B cell (primary cell): ENCODE data around the gene POLR3GL. TPM values are rescaled to one million over a fixed set of nuclear protein-coding genes. Genes with fewer than 3 reads are reported as not detected.

Source experiments
- ATAC-seq: fragments of 200-7000 bp; cut with Tn5 transposase; one replicate; pipeline ENCODE4 v1.10.0; 2021; ENCODE audit warnings: low read depth, mild to moderate bottlenecking, moderate number of reproducible peaks, moderate library complexity
- CTCF ChIA-PET: fragments of 350-600 bp; sonication (Branson Sonifier 250); formaldehyde crosslinking; loops from one replicate; lab custom pipeline; 2021; ENCODE audit warnings: antibody characterized with exemption, inconsistent platforms; lab: Charles Lee
- POLR2A ChIA-PET: fragments of 350-600 bp; sonication (Branson Sonifier 250); formaldehyde crosslinking; loops from one replicate; lab custom pipeline; 2021; ENCODE audit warnings: antibody characterized with exemption; lab: Charles Lee
- DNase-seq: peaks from one replicate; pipeline ENCODE4 v3.0.0; 2013
- H2AFZ ChIP-seq: 2 replicates; pipeline ENCODE4 v1.6.1; 2012; ENCODE audit warnings: mild to moderate bottlenecking, low read depth, low read length; ENCODE audit not compliant: insufficient read depth, poor library complexity, severe bottlenecking
- H3K27ac ChIP-seq, 2 donors: 1 replicate in 1 of 2; 2 replicates in 1 of 2; pipeline ENCODE4 v1.5.1; 2012 to 2013; ENCODE audit warnings: low read length in 2 of 2, mild to moderate bottlenecking in 2 of 2, moderate library complexity in 1 of 2
- H3K27me3 ChIP-seq, 4 experiments: fragments of 200-600 bp in 1 of 4; sonication (generic) in 1 of 4; replicated peaks in 1 of 4; 1 replicate in 2 of 4; 2 replicates in 2 of 4; pipeline versions ENCODE4 v1.6.1 to v1.7.0; 2013 to 2016; ENCODE audit warnings: low read length in 3 of 4, mild to moderate bottlenecking in 2 of 4, mixed read lengths in 1 of 4, moderate library complexity in 1 of 4; ENCODE audit not compliant: insufficient read depth in 4 of 4, control insufficient read depth in 3 of 4; ENCODE audit errors: control extremely low read depth in 1 of 4
- H3K36me3 ChIP-seq, 2 experiments: replicated peaks in 1 of 2; 1 replicate in 1 of 2; 2 replicates in 1 of 2; pipeline versions ENCODE4 v1.6.1 to v1.7.1; 2013; ENCODE audit warnings: low read length in 1 of 2; ENCODE audit not compliant: insufficient read depth in 2 of 2, control insufficient read depth in 1 of 2; ENCODE audit errors: control extremely low read depth in 1 of 2, extremely low read depth in 1 of 2
- H3K4me1 ChIP-seq, 2 donors: fragments of 200-600 bp in 1 of 2; sonication (generic) in 1 of 2; 1 replicate in 1 of 2; 2 replicates in 1 of 2; pipeline versions ENCODE4 v1.5.1 to v1.6.1; 2013 to 2017; ENCODE audit warnings: low read length in 2 of 2; ENCODE audit not compliant: control insufficient read depth in 2 of 2, insufficient read depth in 2 of 2
- H3K4me2 ChIP-seq: replicated peaks from 2 replicates; pipeline ENCODE3; 2012; ENCODE audit warnings: mild to moderate bottlenecking, low read depth, low read length; ENCODE audit not compliant: poor library complexity, severe bottlenecking
- H3K4me3 ChIP-seq, 5 experiments: fragments of 200-600 bp in 1 of 5; sonication (generic) in 1 of 5; 1 replicate in 3 of 5; 2 replicates in 2 of 5; pipeline versions ENCODE4 v1.5.1 to v1.7.0; 2011 to 2016; ENCODE audit warnings: low read length in 4 of 5, mild to moderate bottlenecking in 4 of 5, low read depth in 2 of 5, control low read depth in 1 of 5, moderate library complexity in 1 of 5; ENCODE audit not compliant: insufficient read depth in 1 of 5; ENCODE audit errors: control extremely low read depth in 1 of 5, extremely low read depth in 1 of 5
- H3K79me2 ChIP-seq: fragments of 200-600 bp; sonication (generic); one replicate; pipeline ENCODE4 v1.6.0; 2016; ENCODE audit warnings: low read length; ENCODE audit not compliant: control insufficient read depth, insufficient read depth
- H3K9ac ChIP-seq: fragments of 200-600 bp; sonication (generic); 2 replicates; pipeline ENCODE4 v1.6.1; 2017; ENCODE audit warnings: mild to moderate bottlenecking, low read length, moderate library complexity
- H3K9me3 ChIP-seq, 3 donors: one replicate each; pipeline versions ENCODE4 v1.6.1 to v1.7.1; 2013; ENCODE audit warnings: low read length in 2 of 3; ENCODE audit not compliant: control insufficient read depth in 2 of 3, insufficient read depth in 1 of 3; ENCODE audit errors: control extremely low read depth in 1 of 3
- H4K20me1 ChIP-seq: 2 replicates; pipeline ENCODE4 v1.6.0; 2012; ENCODE audit warnings: mild to moderate bottlenecking, low read length; ENCODE audit not compliant: insufficient read depth, control insufficient read depth, poor library complexity, severe bottlenecking
- H3K27ac Mint-ChIP-seq: one replicate; pipeline ENCODE4 v1.8.0; 2021; ENCODE audit warnings: mixed read lengths
- H3K27me3 Mint-ChIP-seq: one replicate; pipeline ENCODE4 v1.8.0; 2021; ENCODE audit warnings: mixed read lengths
- H3K4me1 Mint-ChIP-seq: one replicate; pipeline ENCODE4 v1.8.0; 2021; ENCODE audit warnings: mixed read lengths
- H3K4me3 Mint-ChIP-seq: one replicate; pipeline ENCODE4 v1.8.0; 2021; ENCODE audit warnings: mixed read lengths
- H3K9me3 Mint-ChIP-seq: one replicate; pipeline ENCODE4 v1.8.0; 2022; ENCODE audit warnings: mixed read lengths; ENCODE audit not compliant: insufficient read depth
- CTCF ChIP-seq: fragments of 200-600 bp; IDR thresholded peaks from one replicate; pipeline ENCODE4 v1.8.0; 2022; ENCODE audit warnings: antibody characterized with exemption, mild to moderate bottlenecking
- EZH2 ChIP-seq: IDR thresholded peaks from 2 replicates; pipeline ENCODE4 v1.6.1; 2012; ENCODE audit warnings: borderline replicate concordance, low read depth, mild to moderate bottlenecking, moderate library complexity, low read length; ENCODE audit not compliant: insufficient read depth, poor library complexity, severe bottlenecking
- WGBS: methylation state at CpG from one replicate; pipeline ENCODE4 v1.1.5; 2013; ENCODE audit warnings: missing lambda C conversion rate; ENCODE audit not compliant: insufficient coverage; 5-methylcytosine and 5-hydroxymethylcytosine counted together
- intact Hi-C: fragments of 100-400 bp; cut with micrococcal nuclease; formaldehyde crosslinking; loops from one replicate; pipeline ENCODE4 v1.10.0; 2022
- polyA plus RNA-seq: library from polyadenylated mRNA; depleted of rRNA; stranded (reverse); fragments of >200 nt; gene quantifications from 2 replicates; pipeline ENCODE4 v1.2.3, GENCODE V29; 2012
- total RNA-seq, 2 donors: library from RNA; stranded (reverse); fragments of 120-200 nt in 1 of 2; gene quantifications; 1 replicate in 1 of 2; 2 replicates in 1 of 2; pipeline versions ENCODE4 v1.2.3 to v1.2.4, GENCODE V29; 2013 to 2022

POLR3GL gene
- total and polyA plus RNA-seq, 2 donors (not counting 1 experiment from before 2014, with no cell fraction given): 17.6 to 33.3 TPM

GRCh38 chr1:145983960-145984830 is 19.7 kb downstream of the POLR3GL start:
- no peak for TF ChIP-seq EZH2
- no peak for TF ChIP-seq CTCF
- Histone ChIP-seq H3K4me2 (peak overlapping the region; percentile 31), H3K27me3 (no peaks in the 10 kb centered on the region), H3K36me3 (no peaks in the 10 kb centered on the region), H3K27ac (peak overlapping the region; percentile 43 to 97), H3K79me2 (peaks cover 40% of the 10 kb centered on the region), H3K4me1 (peaks cover 79% of the 10 kb centered on the region in 2 donors), H2AFZ (no peak overlapping the region), H3K9me3 (no peaks in the 10 kb centered on the region), H3K9ac (no peak overlapping the region), H3K4me3 (no peak overlapping the region), H4K20me1 (no peaks in the 10 kb centered on the region)
- Mint-ChIP-seq H3K27me3 (no peaks in the 10 kb centered on the region), H3K27ac (peak overlapping the region; percentile 93), H3K4me3 (peak overlapping the region; percentile 49), H3K9me3 (no peaks in the 10 kb centered on the region), H3K4me1 (peaks cover 66% of the 10 kb centered on the region)
- WGBS: 54% methylated on average over 5 of the region's 12 CpGs
- ChIA-PET CTCF (interaction anchor here (0.8 to 14.8 kb wide), 4 partner anchors 10 to 54 kb away, joined by 3 to 361 read pairs (median 171); partner anchors contain the start of gene TXNIP), POLR2A (interaction anchor here (0.8 to 6.4 kb wide), 4 partner anchors 10 to 19 kb away, joined by 3 to 43 read pairs (median 5); partner anchors contain the start of gene TXNIP)
- intact Hi-C loops: no loop called here
- DNase-seq (no peak), ATAC-seq (no peak)

DNA sequence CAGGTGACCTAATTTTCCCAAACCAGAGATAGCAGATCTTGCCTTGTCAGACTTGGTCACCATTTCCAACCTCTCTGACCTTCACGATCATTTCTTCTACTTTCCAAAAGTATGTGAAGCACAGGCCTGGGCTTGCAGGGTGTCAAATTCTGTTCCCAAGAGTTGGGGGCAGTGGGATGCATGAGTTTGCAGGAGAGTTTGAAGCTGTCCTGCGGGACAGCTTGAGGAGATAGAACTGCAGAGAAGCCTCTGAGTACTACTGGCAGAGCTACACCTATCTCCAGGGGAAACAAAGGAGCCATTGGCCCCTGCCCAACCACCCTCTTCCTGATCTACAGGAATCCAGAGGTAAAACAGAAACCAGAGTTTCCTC is 20.6 kb downstream of the POLR3GL start:
- Mint-ChIP-seq H3K27ac (peak overlapping the region; percentile 93), H3K4me3 (peak overlapping the region; percentile 49), H3K4me1 (peaks cover 71% of the 10 kb centered on the region), H3K9me3 (no peaks in the 10 kb centered on the region), H3K27me3 (no peaks in the 10 kb centered on the region)
- ATAC-seq (no peak), DNase-seq (no peak)
- Histone ChIP-seq H3K27me3 (no peaks in the 10 kb centered on the region), H3K36me3 (no peaks in the 10 kb centered on the region), H2AFZ (no peak overlapping the region), H3K4me2 (peak overlapping the region; percentile 4), H3K27ac (peak overlapping the region; percentile 41 to 43), H3K4me1 (peaks cover 70% of the 10 kb centered on the region in 2 donors), H3K9ac (no peak overlapping the region), H4K20me1 (no peaks in the 10 kb centered on the region), H3K79me2 (peaks cover 40% of the 10 kb centered on the region), H3K4me3 (no peak overlapping the region), H3K9me3 (no peaks in the 10 kb centered on the region)
- intact Hi-C loops: no loop called here
- TF ChIP-seq EZH2 (no peak), CTCF (no peak)
- WGBS: no CpG with 5 or more reads among the region's 2 CpGs
- ChIA-PET CTCF (interaction anchor here (1.4 to 14.8 kb wide), 3 partner anchors 8 to 24 kb away, joined by 4 to 207 read pairs (median 135); partner anchors contain the start of gene TXNIP), POLR2A (interaction anchor here (0.8 to 6.4 kb wide), 3 partner anchors 9 to 16 kb away, joined by 5 to 43 read pairs (median 6); partner anchors contain the start of gene TXNIP)
